ENCODE results near the gene MTNR1A. TPM values are rescaled to one million over a fixed set of nuclear protein-coding genes. Genes with fewer than 3 reads are reported as not detected.

The MTNR1A gene
- total and polyA plus RNA-seq, 9 of the 15 experiments (the other 6 are each of a cell fraction or from before 2014, with no cell fraction given): 0.09 to 0.12 (median 0.10) TPM; not detected in 5

GRCh38 chr4:186596850-186597390 lies 41.6 kb upstream of the MTNR1A start:
- no peaks in the 10 kb centered on the region for H3K9me1 ChIP-seq (ENCODE audit: control insufficient read depth, insufficient read depth, low read length)
- ChIA-PET CTCF (ENCODE audit: low intra/inter-chr PET ratio) (interaction anchor here (0.7 kb wide), 1 partner anchor 74 kb away, joined by 3 read pairs; no protein-coding TSS in a partner anchor), POLR2A (no interaction called here)
- FAIRE-seq (no peak), DNase-seq (ENCODE audit: extremely low read depth in 1 of 4, low spot score in 3 of 4) (no peak), ATAC-seq (no peak)
- H4K20me1 ChIP-seq (replicated peaks; ENCODE audit: control insufficient read depth, insufficient read depth, low read length): no peaks in the 10 kb centered on the region
- H3K36me3 ChIP-seq (ENCODE audit: control insufficient read depth, insufficient read depth, low read length): peaks cover 29% of the 10 kb centered on the region
- H2AFZ ChIP-seq (ENCODE audit: low read depth, low read length): no peak overlapping the region
- intact Hi-C loops (cut with micrococcal nuclease): no loop called here
- H3K27ac ChIP-seq (ENCODE audit: extremely low read depth, low read depth, low read length): no peak overlapping the region
- H3K9me3 ChIP-seq (replicated peaks; ENCODE audit: control insufficient read depth, insufficient read depth, low read depth, low read length): no peaks in the 10 kb centered on the region
- TF ChIP-seq DPF2 (IDR thresholded peaks at IDR 0.05) (no peak), RUNX1 (IDR thresholded peaks at IDR 0.05; ENCODE audit: low read depth) (no peak), ZNF140 (CRISPR knock-in tag; IDR thresholded peaks at IDR 0.05) (no peak), TAF7 (tag; IDR thresholded peaks at IDR 0.05) (no peak), GATAD2A (IDR thresholded peaks at IDR 0.05) (no peak)
- H3K9ac ChIP-seq (ENCODE audit: insufficient read depth in 1 of 2, low read depth in 2 of 2, low read length in 2 of 2): no peak overlapping the region
- H3K27me3 ChIP-seq (ENCODE audit: control insufficient read depth in 2 of 2, insufficient read depth in 2 of 2, low read length in 2 of 2): no peaks in the 10 kb centered on the region
- in situ Hi-C loops (cut with MboI): loop anchor here (10.0 kb wide), 1 partner anchor 302 kb away; no protein-coding TSS in a partner anchor
- H3K4me2 ChIP-seq (ENCODE audit: insufficient read depth, low read length): no peak overlapping the region
- H3K4me3 ChIP-seq: no peak overlapping the region
- no peaks in the 10 kb centered on the region for H3K4me1 ChIP-seq (replicated peaks in 1 of 2; ENCODE audit: control insufficient read depth in 2 of 2, insufficient read depth in 2 of 2, low read length in 2 of 2)
- no peaks in the 10 kb centered on the region for H3K79me2 ChIP-seq (ENCODE audit: control insufficient read depth, insufficient read depth, low read length)
- 72% methylated on average over 23 of the region's 23 CpGs for WGBS (ENCODE audit: insufficient coverage, low coverage, missing lambda C conversion rate)
- no TSS peak for BruUV-seq (replicated peaks)

- no TSS peak for BruUV-seq (replicated peaks)
- 61% methylated on average over 11 of the region's 12 CpGs for WGBS (ENCODE audit: insufficient coverage, low coverage, missing lambda C conversion rate)
- POLR2A ChIA-PET: no interaction called here
- DNase-seq (ENCODE audit: extremely low read depth in 1 of 4, low spot score in 3 of 4) (no peak), FAIRE-seq (no peak), ATAC-seq (no peak)
- Histone ChIP-seq H3K9ac (ENCODE audit: insufficient read depth in 1 of 2, low read depth in 2 of 2, low read length in 2 of 2) (no peak overlapping the region), H3K36me3 (ENCODE audit: control insufficient read depth, insufficient read depth, low read length) (peaks cover 29% of the 10 kb centered on the region), H4K20me1 (replicated peaks; ENCODE audit: control insufficient read depth, insufficient read depth, low read length) (no peaks in the 10 kb centered on the region), H3K4me1 (replicated peaks in 1 of 2; ENCODE audit: control insufficient read depth in 2 of 2, insufficient read depth in 2 of 2, low read length in 2 of 2) (no peaks in the 10 kb centered on the region), H3K4me2 (ENCODE audit: insufficient read depth, low read length) (no peak overlapping the region), H2AFZ (ENCODE audit: low read depth, low read length) (no peak overlapping the region), H3K27ac (ENCODE audit: extremely low read depth, low read depth, low read length) (no peak overlapping the region), H3K79me2 (ENCODE audit: control insufficient read depth, insufficient read depth, low read length) (no peaks in the 10 kb centered on the region), H3K9me1 (ENCODE audit: control insufficient read depth, insufficient read depth, low read length) (no peaks in the 10 kb centered on the region), H3K4me3 (no peak overlapping the region), H3K27me3 (ENCODE audit: control insufficient read depth in 2 of 2, insufficient read depth in 2 of 2, low read length in 2 of 2) (no peaks in the 10 kb centered on the region), H3K9me3 (replicated peaks; ENCODE audit: control insufficient read depth, insufficient read depth, low read depth, low read length) (no peaks in the 10 kb centered on the region)
- TF ChIP-seq HNRNPK (IDR thresholded peaks at IDR 0.05; ENCODE audit: low read depth, low read length, poor library complexity, severe bottlenecking) (no peak), ZNF274 (IDR thresholded peaks at IDR 0.05; ENCODE audit: borderline replicate concordance, low read depth, low read length) (no peak), ZNF830 (CRISPR knock-in tag; IDR thresholded peaks at IDR 0.05) (no peak), RFX7 (CRISPR knock-in tag; IDR thresholded peaks at IDR 0.05) (no peak), POLR2A (conservative IDR thresholded peaks at IDR 0.05) (no peak), PHF20 (IDR thresholded peaks at IDR 0.05; ENCODE audit: partially characterized antibody) (no peak), ZSCAN32 (CRISPR knock-in tag; IDR thresholded peaks at IDR 0.05) (no peak), ZNF324 (CRISPR knock-in tag; IDR thresholded peaks at IDR 0.05) (no peak), ASH1L (IDR thresholded peaks at IDR 0.05; ENCODE audit: borderline replicate concordance, low read depth, partially characterized antibody) (no peak), SAFB (IDR thresholded peaks at IDR 0.05; ENCODE audit: borderline replicate concordance, low read depth, low read length) (no peak), RBM34 (IDR thresholded peaks at IDR 0.05; ENCODE audit: borderline replicate concordance, insufficient read depth, low read length) (no peak), ZNF586 (CRISPR knock-in tag; conservative IDR thresholded peaks at IDR 0.05) (no peak)
- CTCF ChIA-PET (ENCODE audit: low intra/inter-chr PET ratio): no interaction called here
- in situ Hi-C loops (cut with MboI) (loop anchor here (10.0 kb wide), 1 partner anchor 302 kb away; no protein-coding TSS in a partner anchor), intact Hi-C loops (cut with micrococcal nuclease) (no loop called here)
Measured at GRCh38 chr4:186596346-186596745, 41.0 kb upstream of the MTNR1A start.
